ENCODE measurements around the gene CTF1. TPM values are rescaled to one million over a fixed set of nuclear protein-coding genes. Genes with fewer than 3 reads are reported as not detected.
A peak's percentile ranks its signal among the peaks of the same experiment; 100 is the strongest.
"Not testable (repeated sequence)": the region's sequence is repeated elsewhere in the genome, so short reads cannot be mapped to it uniquely, and the experiment has no call there.

The CTF1 gene, protein sequence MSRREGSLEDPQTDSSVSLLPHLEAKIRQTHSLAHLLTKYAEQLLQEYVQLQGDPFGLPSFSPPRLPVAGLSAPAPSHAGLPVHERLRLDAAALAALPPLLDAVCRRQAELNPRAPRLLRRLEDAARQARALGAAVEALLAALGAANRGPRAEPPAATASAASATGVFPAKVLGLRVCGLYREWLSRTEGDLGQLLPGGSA
- total RNA-seq (2014; rRNA removed; shearing (Covaris generic)), result 0.42 TPM in 1 of 2 replicates, not detected in the other

DNA sequence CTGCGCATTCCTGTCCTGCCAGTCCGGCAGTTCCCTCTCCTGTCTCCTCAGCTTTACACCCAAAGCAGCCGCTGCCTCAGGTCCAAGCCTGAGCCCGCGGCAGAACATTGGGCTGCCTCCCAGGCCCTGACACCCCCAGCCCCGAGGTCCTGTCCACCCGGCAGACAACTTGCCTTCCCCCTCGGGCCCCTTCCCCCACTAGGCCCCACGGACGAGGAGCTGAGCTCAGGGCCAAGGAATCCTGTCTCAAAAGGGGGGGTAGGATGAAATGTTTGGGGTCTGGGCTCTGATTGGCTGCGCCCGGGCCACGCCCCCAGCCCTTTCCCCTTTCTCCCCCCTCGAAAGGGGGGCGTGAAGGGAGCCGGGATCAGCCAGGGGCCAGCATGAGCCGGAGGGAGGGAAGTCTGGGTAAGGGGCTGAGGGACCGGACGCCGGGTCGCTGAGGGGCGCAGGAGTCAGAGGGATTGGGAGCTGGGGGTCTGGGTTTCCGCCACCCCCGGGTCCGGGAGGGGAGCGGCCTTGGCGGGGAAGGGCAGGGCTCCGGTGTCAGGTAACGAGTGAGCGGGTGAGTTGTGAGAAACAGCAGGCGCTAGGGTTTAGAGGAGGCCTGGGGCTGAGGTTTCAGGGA, at the start of gene CTF1:
Gene CTF1, plus strand, starts transcription at position 354 of the 628 bp plus-strand sequence. Its CDS starts 30 bp downstream, at position 384.
- peak; percentile 16 for DNase-seq (ENCODE audit: low read depth)

DNA sequence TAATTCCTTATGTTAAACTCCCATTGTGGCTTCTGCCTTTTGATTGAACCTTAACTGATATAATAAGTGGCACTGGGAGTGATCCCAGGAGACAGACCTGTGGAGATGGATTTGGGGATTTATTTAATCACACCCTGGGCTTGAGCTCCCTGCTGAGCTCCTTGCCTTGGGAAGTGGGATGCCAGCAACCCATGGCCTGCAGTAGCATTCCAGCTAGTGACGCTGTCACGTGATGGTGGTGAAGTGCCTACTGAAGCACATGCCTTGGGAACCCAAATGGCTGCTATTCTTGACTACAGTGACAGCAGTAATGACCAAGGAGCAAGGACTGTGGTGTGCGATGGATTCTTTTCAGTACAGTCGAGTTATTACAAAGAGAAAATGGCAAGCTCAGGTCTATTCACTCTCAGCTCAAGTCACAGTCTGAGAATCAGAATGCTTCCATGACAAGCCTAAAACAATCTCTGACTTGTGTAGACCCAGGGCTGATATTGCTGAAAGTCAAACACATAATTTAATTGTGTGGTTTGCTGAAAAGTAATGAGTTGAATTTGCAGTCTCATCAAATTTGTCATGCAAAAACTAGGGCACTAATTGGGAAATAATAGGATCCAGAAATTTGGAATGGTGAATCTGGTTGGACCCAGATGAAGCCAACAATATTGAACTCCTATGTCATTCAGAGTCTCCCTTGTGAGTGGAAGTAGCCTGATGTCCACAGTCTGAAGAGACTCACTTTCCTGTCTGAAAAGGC, 49.6 kb upstream of the CTF1 start:
- no peak for DNase-seq (ENCODE audit: low read depth)

DNA sequence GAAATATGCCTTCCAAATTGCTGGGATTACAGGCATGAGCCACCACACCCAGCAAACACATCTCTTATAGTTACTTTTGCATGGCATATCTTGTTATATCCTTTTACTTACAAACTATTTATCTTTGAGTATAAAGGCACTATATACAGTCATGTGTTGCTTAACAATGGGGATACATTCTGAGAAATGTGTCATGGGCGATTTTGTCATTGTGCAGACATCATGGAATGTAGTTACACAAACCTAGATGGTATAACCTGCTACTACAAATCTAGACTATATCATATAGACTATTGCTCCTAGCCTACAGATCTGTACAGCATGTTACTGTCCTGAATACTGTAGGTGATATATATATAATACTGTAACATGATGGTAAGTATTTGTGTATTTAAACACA, 46.2 kb upstream of the CTF1 start:
- no peak for DNase-seq (ENCODE audit: low read depth)

DNA sequence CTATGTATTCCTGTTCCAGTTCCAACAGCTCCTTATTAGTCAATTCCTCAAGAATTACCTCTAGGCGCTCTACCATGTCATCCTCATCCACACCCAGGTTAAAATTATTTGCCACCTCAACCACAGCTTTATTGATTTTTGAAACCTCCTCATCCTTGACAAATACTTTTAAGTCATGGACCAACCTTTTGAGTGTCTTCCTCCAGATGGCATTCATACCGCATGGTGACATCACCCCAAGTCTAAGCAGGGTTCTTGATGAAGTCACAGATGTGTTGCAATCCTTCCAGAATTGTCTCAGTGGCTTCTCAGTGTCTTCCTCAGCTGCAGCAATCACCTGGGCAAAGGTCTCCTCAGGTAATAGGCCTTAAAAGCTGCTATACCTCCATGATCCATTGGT, 42.7 kb upstream of the CTF1 start:
- DNase-seq (ENCODE audit: low read depth), result no peak

DNA sequence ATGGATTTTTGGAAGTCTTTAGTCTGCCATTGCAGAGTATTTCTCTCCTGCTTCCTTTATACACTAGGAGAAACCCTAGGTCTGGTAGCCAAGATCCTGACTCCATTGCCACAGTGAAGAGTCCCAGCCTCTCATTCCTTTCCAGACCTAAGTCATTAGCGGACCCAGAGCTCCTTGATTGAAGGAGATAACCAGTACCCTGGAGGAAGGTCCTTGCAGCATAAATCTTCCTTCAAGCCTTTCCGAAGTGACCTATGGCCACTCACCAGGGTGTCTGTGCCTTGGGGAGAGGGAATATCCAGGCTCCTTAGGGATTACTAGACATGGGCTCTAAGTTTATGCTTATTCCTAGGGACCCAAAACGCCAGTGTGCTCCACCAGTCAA, 38.3 kb upstream of the CTF1 start:
- no peak for DNase-seq (ENCODE audit: low read depth)

DNA sequence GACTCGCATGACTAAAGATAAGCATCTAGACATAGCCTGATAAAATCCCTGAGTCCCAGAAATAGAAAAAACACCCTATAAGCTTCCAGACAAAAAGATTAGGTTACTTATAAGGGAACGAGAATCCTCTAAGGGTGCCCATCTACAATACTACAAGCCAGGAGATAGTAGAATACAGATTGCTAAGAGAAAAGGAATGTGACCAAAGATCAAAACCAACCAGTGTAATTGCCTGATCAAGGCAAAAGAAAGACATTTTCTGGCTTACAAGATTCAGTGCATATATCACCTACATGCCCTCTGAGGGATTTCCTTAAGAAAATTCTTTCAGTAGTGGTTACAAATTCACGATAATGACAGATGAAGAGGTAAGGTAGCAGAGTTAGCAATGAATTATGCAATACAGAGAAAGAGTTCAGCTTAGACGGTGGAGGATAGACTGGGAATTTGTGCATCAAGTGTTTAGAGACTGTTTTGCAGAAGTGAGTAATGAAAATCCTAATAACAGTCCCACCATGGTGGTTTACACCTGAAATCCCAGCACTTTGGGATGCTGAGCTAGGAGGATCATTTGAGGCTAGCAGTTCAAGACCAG, 37.5 kb upstream of the CTF1 start:
- peak; percentile 25 for DNase-seq (ENCODE audit: low read depth)

DNA sequence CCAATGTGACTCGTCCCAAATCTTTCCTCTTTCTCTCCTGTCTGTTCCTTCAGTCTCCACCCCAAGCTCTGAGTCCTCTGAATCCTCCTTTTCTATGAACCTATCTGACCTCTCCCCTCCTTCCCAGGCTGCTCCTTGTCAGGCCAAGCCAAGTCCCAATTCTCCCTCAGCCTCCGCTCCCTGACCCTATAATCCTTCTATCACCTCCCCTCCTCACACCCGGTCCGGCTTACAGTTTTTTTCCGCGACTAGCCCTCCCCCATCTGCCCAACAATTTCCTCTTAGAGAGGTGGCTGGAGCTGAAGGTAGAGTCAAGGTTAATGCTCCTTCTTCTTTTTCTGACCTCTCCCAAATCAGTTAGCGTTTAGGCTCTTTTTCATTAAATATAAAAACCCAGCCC, 35.7 kb upstream of the CTF1 start:
- not testable (repeated sequence) for DNase-seq (ENCODE audit: low read depth)

DNA sequence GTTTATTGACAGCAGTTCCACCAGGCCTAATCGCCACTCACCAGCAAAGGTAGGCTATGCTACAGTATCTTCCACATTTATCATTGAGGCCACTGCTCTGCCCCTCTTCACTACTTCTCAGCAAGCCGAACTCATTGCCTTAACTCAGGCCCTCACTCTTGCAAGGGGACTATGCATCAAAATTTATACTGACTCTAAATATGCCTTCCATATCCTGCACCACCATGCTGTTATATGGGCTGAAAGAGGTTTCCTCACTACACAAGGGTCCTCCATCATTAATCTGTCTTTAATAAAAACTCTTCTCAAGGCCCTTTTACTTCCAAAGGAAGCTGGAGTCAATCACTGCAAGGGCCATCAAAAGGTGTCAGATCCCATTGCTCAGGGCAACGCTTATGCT, 33.2 kb upstream of the CTF1 start:
- DNase-seq (ENCODE audit: low read depth), result not testable (repeated sequence)

DNA sequence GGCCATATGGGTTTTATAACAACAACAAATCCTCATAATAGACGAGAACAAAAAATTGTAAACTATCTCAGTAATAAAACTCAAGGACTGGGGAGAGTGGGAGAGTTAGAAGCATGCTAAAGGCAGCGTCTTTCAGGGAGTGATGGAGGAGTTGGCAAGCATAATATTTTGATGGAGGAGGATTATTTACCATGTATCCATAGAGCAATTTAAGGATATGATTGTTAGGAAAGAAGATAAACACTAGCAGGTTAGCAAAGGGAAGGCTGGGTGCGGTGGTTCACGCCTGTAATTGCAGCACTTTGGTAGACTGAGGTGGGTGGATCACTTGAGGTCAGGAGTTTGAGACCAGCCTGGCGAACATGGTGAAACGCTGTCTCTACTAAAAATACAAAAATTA, 30.4 kb upstream of the CTF1 start:
- no peak for DNase-seq (ENCODE audit: low read depth)

DNA sequence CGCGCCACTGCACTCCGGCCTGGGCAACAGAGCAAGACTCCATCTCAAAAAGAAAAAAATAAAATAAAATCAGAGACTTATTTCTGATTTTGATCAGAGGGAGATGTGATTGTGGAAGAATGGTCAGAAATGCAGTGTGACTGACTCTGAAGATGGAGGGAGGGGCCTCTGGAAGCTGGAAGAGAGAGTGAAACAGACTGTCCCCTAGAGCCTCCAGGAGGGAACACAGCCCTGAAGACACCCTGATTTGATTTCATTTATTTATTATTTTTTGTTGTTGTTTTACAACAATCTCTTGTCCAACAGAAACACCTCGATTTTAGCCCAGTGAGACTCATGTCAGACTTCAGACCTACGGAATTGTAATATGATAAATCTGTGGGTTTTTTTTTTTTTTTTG, 28.7 kb upstream of the CTF1 start:
- peak; percentile 22 for DNase-seq (ENCODE audit: low read depth)

DNA sequence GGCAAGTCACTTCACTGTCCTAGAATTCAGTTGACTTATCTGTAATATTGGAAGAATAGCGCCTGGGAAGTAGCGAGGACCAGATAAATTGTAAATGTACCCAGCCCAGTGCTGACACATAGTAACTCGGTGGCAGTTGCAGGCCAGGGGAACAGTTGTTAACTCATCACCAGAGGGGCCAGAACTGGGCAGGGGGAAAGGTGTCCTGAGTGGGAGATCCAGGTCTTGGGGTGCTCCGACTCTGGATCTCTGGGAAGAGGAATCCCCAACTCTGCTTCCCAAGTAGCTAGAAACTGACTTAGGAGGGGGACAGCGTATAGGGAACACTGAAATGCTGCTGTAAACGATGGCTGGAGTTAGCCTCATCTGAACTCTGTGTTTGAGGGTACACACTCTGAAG, 25.5 kb upstream of the CTF1 start:
- no peak for DNase-seq (ENCODE audit: low read depth)

DNA sequence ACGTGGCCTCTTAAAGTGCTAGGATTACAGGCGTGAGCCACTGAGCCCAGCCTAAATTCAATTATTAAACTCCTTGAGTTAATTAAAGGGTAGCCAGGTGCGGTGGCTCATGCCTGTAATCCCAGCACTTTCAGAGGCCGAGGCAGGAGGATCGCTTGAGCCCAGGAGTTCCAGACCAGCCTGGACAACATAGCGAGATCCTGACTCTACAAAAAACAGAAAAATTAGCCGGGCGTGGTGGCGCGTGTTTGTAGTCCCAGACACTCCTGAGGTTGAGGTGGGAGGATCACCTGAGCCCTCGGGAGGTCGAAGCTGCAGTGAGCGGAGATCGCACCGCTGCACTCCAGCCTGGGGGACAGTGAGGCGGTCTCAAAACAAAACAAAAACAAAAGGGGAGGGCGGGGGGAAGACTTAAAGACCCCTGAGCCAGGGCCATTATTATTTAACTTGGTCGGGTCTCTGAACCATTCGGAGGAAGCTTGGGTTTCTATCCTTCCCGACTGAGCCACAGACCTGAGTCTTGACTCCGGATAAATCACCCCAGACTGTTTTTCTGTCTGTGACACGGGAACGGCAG, 22.1 kb upstream of the CTF1 start:
- DNase-seq (ENCODE audit: low read depth), result no peak

DNA sequence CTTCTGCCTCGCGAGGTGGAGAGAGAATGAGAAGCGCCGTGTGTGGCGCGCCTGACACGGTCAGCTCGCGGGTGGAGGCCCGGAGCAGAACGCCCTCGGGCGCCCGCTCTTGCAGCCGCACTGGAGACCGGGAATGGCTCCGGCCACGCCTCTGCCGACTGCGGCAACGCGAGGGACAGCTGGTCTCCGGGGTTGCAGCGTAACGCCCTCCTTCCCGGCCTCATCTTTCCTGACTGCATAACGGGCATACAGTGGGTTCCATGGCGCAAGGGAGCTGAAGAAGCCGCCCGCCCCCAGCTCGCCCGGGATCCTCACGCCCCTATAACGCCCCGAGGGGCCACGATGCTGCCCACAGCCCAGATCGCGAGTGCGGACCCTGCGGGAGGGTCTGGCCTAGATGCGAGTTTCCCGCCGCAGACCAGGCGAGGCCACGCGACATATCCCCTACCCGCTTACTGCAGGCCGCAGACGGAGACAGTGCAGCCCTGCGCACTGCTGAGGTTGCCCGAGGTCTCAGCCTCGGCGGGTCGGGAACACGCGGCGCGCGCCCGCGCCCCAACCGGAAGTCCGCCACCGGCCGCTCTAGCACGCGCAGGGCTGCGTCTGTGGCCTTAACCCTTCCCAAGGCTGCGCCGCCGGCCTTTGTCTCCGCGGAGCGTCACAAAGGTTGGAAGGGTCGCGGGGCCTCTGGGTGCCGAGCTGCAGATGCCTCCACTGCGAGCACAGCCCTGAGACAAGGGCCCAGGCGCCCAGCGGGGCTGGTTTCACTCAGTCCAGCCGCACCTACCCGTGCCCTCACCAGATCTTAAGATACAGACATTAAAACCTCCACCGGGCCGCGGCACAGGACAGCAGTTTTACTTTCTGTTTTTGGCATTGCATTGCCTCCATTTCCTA, 21.3 kb upstream of the CTF1 start:
- DNase-seq (ENCODE audit: low read depth), result peak; percentile 89

DNA sequence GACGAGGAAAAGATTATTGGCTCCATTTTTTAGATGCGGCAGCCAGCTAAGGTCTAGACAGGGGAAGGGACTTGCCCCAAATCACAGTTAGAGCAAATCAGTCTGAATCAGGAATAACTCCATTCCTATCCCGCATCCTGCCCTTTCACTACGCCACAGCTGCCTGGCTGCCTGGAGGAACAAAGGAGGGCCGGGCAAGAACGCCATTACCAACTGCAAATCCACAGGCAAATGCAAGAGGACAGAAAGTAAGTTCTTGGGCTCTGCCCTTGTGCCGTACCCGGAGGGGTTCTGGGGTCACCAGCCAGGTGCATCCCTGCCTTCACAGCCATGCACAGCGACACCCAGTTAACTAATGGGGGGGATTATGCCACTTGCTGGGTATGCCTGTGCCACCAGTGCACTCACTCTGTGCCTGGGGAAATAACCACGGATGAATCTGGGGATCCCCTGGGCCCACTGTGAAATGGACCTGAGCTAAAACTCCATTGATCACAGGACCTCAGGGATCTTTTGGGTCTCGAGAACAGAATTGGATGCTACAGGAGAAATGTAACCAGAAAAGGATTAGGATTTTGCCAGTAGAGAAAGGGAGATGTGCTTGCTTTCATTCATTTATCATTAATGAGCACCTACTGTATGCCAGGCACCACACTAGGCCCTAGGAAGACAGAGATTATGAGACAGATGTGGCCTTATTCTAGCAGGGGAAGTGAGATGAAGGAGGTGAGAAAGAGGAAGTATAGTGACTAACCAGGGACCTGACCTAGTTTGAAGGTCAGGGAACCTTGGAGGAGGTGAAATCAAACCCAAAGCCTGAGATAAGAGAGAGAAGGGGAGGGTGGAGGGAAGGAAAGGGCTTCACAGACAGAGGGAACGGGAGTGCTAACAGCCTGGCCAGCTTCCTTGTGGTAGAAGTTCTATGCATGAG, 20.3 kb upstream of the CTF1 start:
- DNase-seq (ENCODE audit: low read depth), result peak; percentile 18

DNA sequence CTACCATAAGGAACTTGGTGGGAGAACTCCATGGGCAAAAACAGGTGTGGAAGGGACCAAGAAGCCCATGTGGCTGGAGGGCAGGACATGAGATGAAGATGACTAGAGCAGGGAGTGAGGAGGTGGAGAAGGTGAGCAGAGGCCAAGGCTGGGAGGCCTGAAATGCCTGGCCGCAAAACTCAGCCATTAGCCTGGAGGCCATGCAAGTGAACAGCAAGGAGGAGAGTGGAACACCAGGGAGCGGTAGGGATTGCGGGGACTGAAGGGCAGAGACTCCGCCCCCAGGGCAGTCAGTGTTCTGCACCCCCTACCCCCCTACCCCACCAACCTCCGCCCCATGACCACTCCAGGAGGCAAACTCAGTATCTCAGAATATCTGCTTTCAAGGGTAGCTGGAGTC, 19.5 kb upstream of the CTF1 start:
- peak; percentile 12 for DNase-seq (ENCODE audit: low read depth)

DNA sequence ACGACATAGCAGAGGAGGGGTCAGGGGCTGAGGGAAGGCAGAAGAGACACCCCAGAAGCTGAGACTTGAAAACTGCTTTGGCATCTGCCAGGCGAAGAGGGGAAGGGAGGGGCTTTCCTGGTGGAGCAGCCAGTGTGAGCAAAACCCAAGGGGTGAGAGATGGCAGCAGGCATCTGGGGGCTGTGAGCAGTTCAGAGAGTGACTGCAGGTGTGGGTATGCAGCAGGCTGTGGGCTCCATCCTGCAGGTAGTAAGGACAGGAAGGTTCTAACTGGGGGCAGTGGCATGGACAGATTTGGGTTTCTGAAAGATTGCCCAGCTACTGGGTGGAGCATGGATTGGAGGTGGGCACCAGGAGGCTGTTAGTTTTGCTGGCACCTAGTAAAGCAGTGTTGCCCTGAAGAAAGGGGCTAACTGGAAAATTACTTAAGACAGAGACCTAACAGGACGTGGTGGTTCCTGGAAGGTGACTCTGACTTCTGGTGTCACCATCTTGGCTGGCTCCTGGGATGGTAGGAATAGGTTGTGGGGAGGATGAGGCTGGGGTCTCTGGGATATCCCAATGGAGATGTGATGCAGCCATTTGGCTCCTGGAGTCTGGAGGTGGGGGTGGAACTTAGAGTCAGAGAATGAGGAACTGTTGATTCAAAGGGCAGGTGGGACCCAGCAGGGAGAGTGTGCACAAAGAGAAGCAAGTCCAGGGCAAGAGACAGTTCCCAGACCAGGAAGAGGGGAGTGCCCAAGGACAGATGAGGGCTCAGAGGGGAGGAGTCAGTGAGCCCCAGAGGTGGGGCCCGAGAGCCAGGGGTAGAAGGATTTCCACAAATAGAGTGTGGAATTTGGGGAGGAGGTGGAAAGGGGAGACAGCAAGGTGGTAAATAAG, 13.7 kb upstream of the CTF1 start:
- no peak for DNase-seq (ENCODE audit: low read depth)

DNA sequence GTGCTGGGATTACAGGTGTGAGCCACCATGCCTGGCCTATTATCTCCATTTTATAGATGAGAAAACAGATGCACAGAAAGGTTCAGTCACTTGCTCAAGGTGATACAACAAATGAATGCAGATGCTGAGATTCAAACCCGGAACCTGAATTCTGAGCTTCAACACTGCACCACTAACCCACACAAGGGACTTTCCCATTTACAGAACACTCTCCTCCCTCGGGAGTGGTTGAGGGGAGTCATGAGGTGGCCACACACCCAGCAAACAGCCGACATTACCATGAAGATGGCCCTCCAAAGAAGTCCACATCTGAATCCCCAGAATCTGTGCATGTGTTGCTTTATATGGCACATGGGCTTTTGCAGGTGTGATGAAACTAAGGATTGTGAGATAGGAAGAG, 11.7 kb upstream of the CTF1 start:
- no peak for DNase-seq (ENCODE audit: low read depth)

DNA sequence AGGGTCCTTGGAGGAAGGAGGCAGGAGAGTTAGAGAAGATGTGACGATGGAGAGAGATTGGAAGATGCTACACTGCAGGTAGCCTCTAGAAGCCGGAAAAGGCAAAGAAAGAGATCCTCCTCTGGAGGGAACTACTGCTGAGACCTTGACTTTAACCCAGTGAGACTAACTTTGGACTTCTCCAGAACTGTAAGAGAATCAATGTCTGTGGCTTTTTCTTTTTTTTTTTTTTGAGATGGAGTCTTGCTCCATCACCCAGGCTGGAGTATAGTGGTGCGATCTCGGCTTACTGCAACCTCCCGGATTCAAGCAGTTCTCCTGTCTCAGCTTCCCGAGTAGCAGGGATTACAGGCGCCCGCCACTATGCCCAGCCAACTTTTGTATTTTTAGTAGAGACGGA, 11.2 kb upstream of the CTF1 start:
- no peak for DNase-seq (ENCODE audit: low read depth)

DNA sequence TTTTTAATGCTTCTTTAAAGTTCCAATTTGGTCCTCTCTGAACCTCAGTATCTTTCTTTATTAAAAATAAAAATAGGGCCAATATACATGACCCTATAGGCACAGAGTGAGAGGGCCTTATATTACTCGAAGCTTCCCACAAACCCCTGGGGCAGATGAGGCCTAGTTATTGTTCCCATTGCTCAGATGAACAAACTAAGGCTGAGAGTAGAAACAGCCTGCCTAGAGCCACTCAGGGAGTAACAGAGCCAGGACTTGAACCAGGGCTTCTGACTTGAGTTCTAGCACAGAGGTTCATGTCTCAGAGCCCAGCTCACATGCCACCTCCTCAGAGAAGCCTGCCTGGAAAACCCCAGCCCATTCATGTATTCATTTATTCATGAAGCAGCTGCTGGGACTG, 10.3 kb upstream of the CTF1 start:
- DNase-seq (ENCODE audit: low read depth), result no peak

Data from M059J (cell line).